IMR-90 (cell line): Measurements from ENCODE around the gene MFNG. TPM values are rescaled to one million over a fixed set of nuclear protein-coding genes. Genes with fewer than 3 reads are reported as not detected.

Experiments used
- ATAC-seq: fragments of 200-7000 bp; cut with Tn5 transposase; 2 replicates; pipeline ENCODE4 v1.9.1; 2020; ENCODE audit warnings: low read depth, mild to moderate bottlenecking, moderate library complexity
- BruUV-seq: library from RNA; stranded (reverse); fragments of 400-500 nt; replicated peaks from 2 replicates; lab custom pipeline; 2021; lab: Mats Ljungman, UMichigan
- CTCF ChIA-PET: fragments of 300-600 bp; formaldehyde crosslinking; extraction: SDS; loops from one replicate; lab custom pipeline; 2021; ENCODE audit warnings: antibody characterized with exemption; lab: Yijun Ruan, JAX
- POLR2A ChIA-PET: fragments of 300-600 bp; sonication (Branson Sonifier 250); formaldehyde crosslinking; loops from one replicate; lab custom pipeline; 2022; ENCODE audit warnings: antibody characterized with exemption; ENCODE audit not compliant: unreplicated experiment; lab: Charles Lee
- DNase-seq: peaks from one replicate; pipeline ENCODE4 v3.0.0; 2013
- H2AFZ ChIP-seq: replicated peaks from 2 replicates; pipeline ENCODE3; 2013; ENCODE audit warnings: low read length, mild to moderate bottlenecking; ENCODE audit not compliant: poor library complexity
- H2AK5ac ChIP-seq: 2 replicates; pipeline ENCODE4 v1.6.1; 2013; ENCODE audit warnings: low read depth, low read length, inconsistent platforms
- H2AK9ac ChIP-seq: replicated peaks from 2 replicates; pipeline ENCODE3; 2013; ENCODE audit warnings: mild to moderate bottlenecking, low read depth, low read length, moderate library complexity; ENCODE audit not compliant: poor library complexity
- H2BK120ac ChIP-seq: 2 replicates; pipeline ENCODE4 v1.6.1; 2013; ENCODE audit warnings: low read depth, low read length, inconsistent platforms
- H2BK15ac ChIP-seq: 3 replicates; pipeline ENCODE4 v1.6.1; 2013; ENCODE audit warnings: low read depth, low read length, inconsistent platforms
- H2BK20ac ChIP-seq: 2 replicates; pipeline ENCODE4 v1.6.1; 2013; ENCODE audit warnings: low read depth, mild to moderate bottlenecking, inconsistent platforms, low read length, moderate library complexity
- H2BK5ac ChIP-seq: 2 replicates; pipeline ENCODE4 v1.6.1; 2013; ENCODE audit warnings: mild to moderate bottlenecking, low read depth, low read length, inconsistent platforms; ENCODE audit not compliant: poor library complexity, severe bottlenecking
- H3K14ac ChIP-seq: replicated peaks from 2 replicates; pipeline ENCODE4 v1.6.1; 2013; ENCODE audit warnings: low read depth, low read length, inconsistent platforms
- H3K18ac ChIP-seq: 2 replicates; pipeline ENCODE4 v1.6.1; 2013; ENCODE audit warnings: low read depth, low read length, control low read depth
- H3K23ac ChIP-seq: 2 replicates; pipeline ENCODE4 v1.6.1; 2013; ENCODE audit warnings: low read depth, low read length, inconsistent platforms
- H3K27ac ChIP-seq: 2 replicates; pipeline ENCODE4 v1.5.1; 2013; ENCODE audit warnings: mild to moderate bottlenecking, control low read depth, low read length; ENCODE audit not compliant: insufficient read depth
- H3K27me3 ChIP-seq: 2 replicates; pipeline ENCODE4 v1.6.1; 2013; ENCODE audit warnings: low read length; ENCODE audit not compliant: control insufficient read depth, insufficient read depth
- H3K36me3 ChIP-seq: 2 replicates; pipeline ENCODE4 v1.6.1; 2013; ENCODE audit warnings: low read length, mixed read lengths; ENCODE audit not compliant: control insufficient read depth, insufficient read depth
- H3K4ac ChIP-seq: 2 replicates; pipeline ENCODE4 v1.6.1; 2013; ENCODE audit warnings: low read depth, low read length, inconsistent platforms
- H3K4me1 ChIP-seq: 2 replicates; pipeline ENCODE4 v1.6.1; 2013; ENCODE audit warnings: low read length, mixed read lengths; ENCODE audit not compliant: control insufficient read depth, insufficient read depth
- H3K4me2 ChIP-seq: 2 replicates; pipeline ENCODE4 v1.6.1; 2013; ENCODE audit warnings: low read depth, mild to moderate bottlenecking, control low read depth, low read length, moderate library complexity
- H3K4me3 ChIP-seq: 2 replicates; pipeline ENCODE4 v1.5.1; 2013; ENCODE audit warnings: low read depth, mild to moderate bottlenecking, control low read depth, low read length, moderate library complexity; ENCODE audit not compliant: insufficient read depth
- H3K56ac ChIP-seq: 2 replicates; pipeline ENCODE4 v1.6.1; 2013; ENCODE audit warnings: low read length, inconsistent platforms; ENCODE audit not compliant: insufficient read depth; ENCODE audit errors: extremely low read depth
- H3K79me1 ChIP-seq, 2 experiments: 2 replicates each; pipeline ENCODE4 v1.6.1; 2013; ENCODE audit warnings: low read length in 2 of 2, inconsistent platforms in 1 of 2, low read depth in 1 of 2
- H3K9ac ChIP-seq: 2 replicates; pipeline ENCODE4 v1.6.1; 2013; ENCODE audit warnings: low read depth, low read length, control low read depth
- H3K9me1 ChIP-seq: 2 replicates; pipeline ENCODE4 v1.6.1; 2013; ENCODE audit warnings: low read length, inconsistent platforms; ENCODE audit not compliant: insufficient read depth
- H3K9me3 ChIP-seq: 2 replicates; pipeline ENCODE4 v1.6.1; 2013; ENCODE audit warnings: low read length; ENCODE audit not compliant: control insufficient read depth, insufficient read depth
- H4K20me1 ChIP-seq: 2 replicates; pipeline ENCODE4 v1.6.1; 2013; ENCODE audit warnings: low read length, inconsistent platforms; ENCODE audit not compliant: insufficient read depth
- H4K5ac ChIP-seq: 2 replicates; pipeline ENCODE4 v1.6.1; 2013; ENCODE audit warnings: mild to moderate bottlenecking, low read depth, low read length, control low read depth
- H4K8ac ChIP-seq, 2 experiments: 2 replicates each; pipeline ENCODE4 v1.6.1; 2013; ENCODE audit warnings: low read depth in 2 of 2, low read length in 2 of 2, control low read depth in 1 of 2, inconsistent platforms in 1 of 2
- H4K91ac ChIP-seq: 2 replicates; pipeline ENCODE4 v1.6.1; 2013; ENCODE audit warnings: low read depth, low read length, inconsistent platforms; ENCODE audit not compliant: insufficient read depth
- CEBPB ChIP-seq: IDR thresholded peaks from 2 replicates; pipeline ENCODE4 v1.6.1; 2012; ENCODE audit warnings: low read depth, low read length, improper control_type of control experiment
- CHD1 ChIP-seq: IDR thresholded peaks from 2 replicates; pipeline ENCODE4 v1.6.1; 2012; ENCODE audit warnings: low read depth, low read length, improper control_type of control experiment
- FOS ChIP-seq: fragments of 150-350 bp; IDR thresholded peaks from 2 replicates; pipeline ENCODE4 v1.6.1; 2016; ENCODE audit warnings: low read depth, low read length
- MAFK ChIP-seq: IDR thresholded peaks from 2 replicates; pipeline ENCODE4 v1.6.1; 2012; ENCODE audit warnings: low read depth, low read length, improper control_type of control experiment
- MXI1 ChIP-seq: IDR thresholded peaks from 2 replicates; pipeline ENCODE4 v1.6.1; 2012; ENCODE audit warnings: low read depth, mild to moderate bottlenecking, low read length, moderate library complexity, borderline replicate concordance
- NFE2L2 ChIP-seq: fragments of 150-350 bp; IDR thresholded peaks from 2 replicates; pipeline ENCODE4 v1.6.1; 2016; ENCODE audit warnings: low read depth, mild to moderate bottlenecking, low read length
- POLR2A ChIP-seq: IDR thresholded peaks from 2 replicates; pipeline ENCODE4 v1.6.1; 2012; ENCODE audit warnings: mild to moderate bottlenecking, low read depth, low read length
- RAD21 ChIP-seq: IDR thresholded peaks from 2 replicates; pipeline ENCODE4 v1.6.1; 2012; ENCODE audit warnings: low read length, improper control_type of control experiment
- RCOR1 ChIP-seq: IDR thresholded peaks from 2 replicates; pipeline ENCODE4 v1.6.1; 2012; ENCODE audit warnings: mild to moderate bottlenecking, low read length, improper control_type of control experiment; ENCODE audit not compliant: insufficient replicate concordance
- RFX5 ChIP-seq: IDR thresholded peaks from 2 replicates; pipeline ENCODE4 v1.8.0; 2012; ENCODE audit warnings: low read depth, mild to moderate bottlenecking, low read length, moderate library complexity
- WGBS, 2 experiments: methylation state at CpG; one replicate each; pipeline versions ENCODE4 v1.1.5 to v1.1.7; 2013; ENCODE audit warnings: missing lambda C conversion rate in 2 of 2; ENCODE audit not compliant: insufficient read length in 1 of 2; ENCODE audit errors: extremely low coverage in 2 of 2; 5-methylcytosine and 5-hydroxymethylcytosine counted together
- dilution Hi-C: fragments of 300-500 bp; cut with HindIII; formaldehyde crosslinking; loops from one replicate; pipeline ENCODE4 v1.14.3; 2018; ENCODE audit warnings: low sequenced_read_pairs; ENCODE audit not compliant: unreplicated experiment
- in situ Hi-C: fragments of 300-500 bp; cut with MboI; formaldehyde crosslinking; loops from 3 replicates; pipeline ENCODE4 v1.14.3; 2019; ENCODE audit warnings: low sequenced_read_pairs, inconsistent platforms, mixed read lengths
- intact Hi-C: fragments of 100-400 bp; cut with micrococcal nuclease; formaldehyde crosslinking; loops from 2 replicates; pipeline ENCODE4 v1.10.0; 2022
- polyA plus RNA-seq, 3 experiments: library from polyadenylated mRNA; depleted of rRNA; stranded (reverse); fragments of >200 nt; gene quantifications; 2 replicates each; pipeline ENCODE4 v1.2.3, GENCODE V29; 2012; ENCODE audit warnings: low replicate concordance in 1 of 3
- total RNA-seq: library from RNA; depleted of rRNA; stranded (reverse); fragments of >200 nt; gene quantifications from 2 replicates; pipeline ENCODE4 v1.2.3, GENCODE V29; 2012
- TF ChIP-seq, protein P1 (sequence below): conservative IDR thresholded peaks from 2 replicates; pipeline ENCODE4 v1.5.1; 2012; ENCODE audit warnings: mild to moderate bottlenecking, low read depth, low read length, improper control_type of control experiment
- TF ChIP-seq, protein P2 (sequence below): fragments of 150-350 bp; IDR thresholded peaks from 2 replicates; pipeline ENCODE4 v1.6.1; 2016; ENCODE audit warnings: low read depth, mild to moderate bottlenecking, low read length, moderate library complexity, borderline replicate concordance

Gene MFNG
- total and polyA plus RNA-seq, 2 of the 4 experiments (the other 2 are of a cell fraction), result 0.15 TPM; not detected in 1

- Histone ChIP-seq H3K23ac (no peak overlapping the region), H3K56ac (no peak overlapping the region), H4K8ac (no peak overlapping the region), H2BK15ac (no peak overlapping the region), H3K4ac (no peak overlapping the region), H3K27ac (no peak overlapping the region), H4K5ac (no peak overlapping the region), H2BK120ac (no peak overlapping the region), H3K14ac (no peak overlapping the region), H3K4me1 (no peaks in the 10 kb centered on the region), H2BK5ac (no peak overlapping the region), H2AFZ (no peak overlapping the region), H2AK5ac (no peak overlapping the region), H3K4me2 (no peak overlapping the region), H2BK20ac (no peak overlapping the region), H4K91ac (no peak overlapping the region), H2AK9ac (no peak overlapping the region), H3K9me1 (no peaks in the 10 kb centered on the region), H3K27me3 (peaks cover 64% of the 10 kb centered on the region), H4K20me1 (no peaks in the 10 kb centered on the region; the same call in 1 of the 2 replicates), H3K9ac (no peak overlapping the region), H3K36me3 (no peaks in the 10 kb centered on the region), H3K79me1 (no peaks in the 10 kb centered on the region), H3K9me3 (no peaks in the 10 kb centered on the region), H3K4me3 (no peak overlapping the region), H3K18ac (no peak overlapping the region)
- ChIA-PET CTCF (no interaction called here), POLR2A (no interaction called here)
- no TSS peak for BruUV-seq
- WGBS, 2 experiments, result 78% methylated on average over 5 of the region's 11 CpGs; no CpG with 5 or more reads in 1 of the 2 experiments
- dilution Hi-C loops, result no loop called here
- ATAC-seq (no peak), DNase-seq (no peak)
- intact Hi-C loops, result no loop called here
- in situ Hi-C loops, result no loop called here
- TF ChIP-seq, protein P1, sequence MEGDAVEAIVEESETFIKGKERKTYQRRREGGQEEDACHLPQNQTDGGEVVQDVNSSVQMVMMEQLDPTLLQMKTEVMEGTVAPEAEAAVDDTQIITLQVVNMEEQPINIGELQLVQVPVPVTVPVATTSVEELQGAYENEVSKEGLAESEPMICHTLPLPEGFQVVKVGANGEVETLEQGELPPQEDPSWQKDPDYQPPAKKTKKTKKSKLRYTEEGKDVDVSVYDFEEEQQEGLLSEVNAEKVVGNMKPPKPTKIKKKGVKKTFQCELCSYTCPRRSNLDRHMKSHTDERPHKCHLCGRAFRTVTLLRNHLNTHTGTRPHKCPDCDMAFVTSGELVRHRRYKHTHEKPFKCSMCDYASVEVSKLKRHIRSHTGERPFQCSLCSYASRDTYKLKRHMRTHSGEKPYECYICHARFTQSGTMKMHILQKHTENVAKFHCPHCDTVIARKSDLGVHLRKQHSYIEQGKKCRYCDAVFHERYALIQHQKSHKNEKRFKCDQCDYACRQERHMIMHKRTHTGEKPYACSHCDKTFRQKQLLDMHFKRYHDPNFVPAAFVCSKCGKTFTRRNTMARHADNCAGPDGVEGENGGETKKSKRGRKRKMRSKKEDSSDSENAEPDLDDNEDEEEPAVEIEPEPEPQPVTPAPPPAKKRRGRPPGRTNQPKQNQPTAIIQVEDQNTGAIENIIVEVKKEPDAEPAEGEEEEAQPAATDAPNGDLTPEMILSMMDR, result no peak
- TF ChIP-seq RCOR1, result no peak
- TF ChIP-seq, protein P2, sequence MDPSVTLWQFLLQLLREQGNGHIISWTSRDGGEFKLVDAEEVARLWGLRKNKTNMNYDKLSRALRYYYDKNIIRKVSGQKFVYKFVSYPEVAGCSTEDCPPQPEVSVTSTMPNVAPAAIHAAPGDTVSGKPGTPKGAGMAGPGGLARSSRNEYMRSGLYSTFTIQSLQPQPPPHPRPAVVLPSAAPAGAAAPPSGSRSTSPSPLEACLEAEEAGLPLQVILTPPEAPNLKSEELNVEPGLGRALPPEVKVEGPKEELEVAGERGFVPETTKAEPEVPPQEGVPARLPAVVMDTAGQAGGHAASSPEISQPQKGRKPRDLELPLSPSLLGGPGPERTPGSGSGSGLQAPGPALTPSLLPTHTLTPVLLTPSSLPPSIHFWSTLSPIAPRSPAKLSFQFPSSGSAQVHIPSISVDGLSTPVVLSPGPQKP, result no peak
- no peak for TF ChIP-seq POLR2A
- no peak for TF ChIP-seq FOS
- TF ChIP-seq RAD21, result no peak
- no peak for TF ChIP-seq MXI1
- TF ChIP-seq NFE2L2, result no peak
- no peak for TF ChIP-seq CHD1
- TF ChIP-seq RFX5, result no peak
- no peak for TF ChIP-seq CEBPB
- no peak for TF ChIP-seq MAFK
Measured at GRCh38 chr22:37474447-37475090, 11.6 kb downstream of the MFNG start.
